Measurements from ENCODE around the gene FGF18.

DNA sequence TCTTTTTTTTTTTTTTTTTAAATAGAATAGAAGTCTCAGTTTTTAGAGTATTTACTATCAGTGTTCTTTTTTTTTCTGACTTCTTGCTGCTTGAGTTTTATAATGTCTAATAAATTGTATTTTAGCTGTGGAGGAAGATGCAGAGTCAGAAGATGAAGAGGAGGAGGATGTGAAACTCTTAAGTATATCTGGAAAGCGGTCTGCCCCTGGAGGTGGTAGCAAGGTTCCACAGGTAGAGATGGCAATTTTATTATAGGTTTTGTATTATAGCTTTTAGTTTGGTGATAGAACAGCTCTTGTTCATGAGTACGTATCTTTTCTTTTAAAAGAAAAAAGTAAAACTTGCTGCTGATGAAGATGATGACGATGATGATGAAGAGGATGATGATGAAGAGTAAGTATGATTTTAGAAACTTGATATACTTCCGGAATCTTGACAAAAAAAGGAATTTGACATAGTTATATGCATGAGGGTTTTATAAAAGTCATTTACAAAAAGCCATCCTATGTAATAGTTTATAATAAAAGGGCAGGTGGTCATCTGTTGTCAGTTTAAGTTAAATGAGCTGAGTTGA, 26.8 kb upstream of the FGF18 start:
- TF ChIP-seq, protein P1, sequence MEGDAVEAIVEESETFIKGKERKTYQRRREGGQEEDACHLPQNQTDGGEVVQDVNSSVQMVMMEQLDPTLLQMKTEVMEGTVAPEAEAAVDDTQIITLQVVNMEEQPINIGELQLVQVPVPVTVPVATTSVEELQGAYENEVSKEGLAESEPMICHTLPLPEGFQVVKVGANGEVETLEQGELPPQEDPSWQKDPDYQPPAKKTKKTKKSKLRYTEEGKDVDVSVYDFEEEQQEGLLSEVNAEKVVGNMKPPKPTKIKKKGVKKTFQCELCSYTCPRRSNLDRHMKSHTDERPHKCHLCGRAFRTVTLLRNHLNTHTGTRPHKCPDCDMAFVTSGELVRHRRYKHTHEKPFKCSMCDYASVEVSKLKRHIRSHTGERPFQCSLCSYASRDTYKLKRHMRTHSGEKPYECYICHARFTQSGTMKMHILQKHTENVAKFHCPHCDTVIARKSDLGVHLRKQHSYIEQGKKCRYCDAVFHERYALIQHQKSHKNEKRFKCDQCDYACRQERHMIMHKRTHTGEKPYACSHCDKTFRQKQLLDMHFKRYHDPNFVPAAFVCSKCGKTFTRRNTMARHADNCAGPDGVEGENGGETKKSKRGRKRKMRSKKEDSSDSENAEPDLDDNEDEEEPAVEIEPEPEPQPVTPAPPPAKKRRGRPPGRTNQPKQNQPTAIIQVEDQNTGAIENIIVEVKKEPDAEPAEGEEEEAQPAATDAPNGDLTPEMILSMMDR (IDR thresholded peaks at IDR 0.05): no peak
- TF ChIP-seq EP300 (IDR thresholded peaks at IDR 0.05; ENCODE audit: low read depth): no peak
